Measurements from ENCODE around the gene PAPSS1.

DNA sequence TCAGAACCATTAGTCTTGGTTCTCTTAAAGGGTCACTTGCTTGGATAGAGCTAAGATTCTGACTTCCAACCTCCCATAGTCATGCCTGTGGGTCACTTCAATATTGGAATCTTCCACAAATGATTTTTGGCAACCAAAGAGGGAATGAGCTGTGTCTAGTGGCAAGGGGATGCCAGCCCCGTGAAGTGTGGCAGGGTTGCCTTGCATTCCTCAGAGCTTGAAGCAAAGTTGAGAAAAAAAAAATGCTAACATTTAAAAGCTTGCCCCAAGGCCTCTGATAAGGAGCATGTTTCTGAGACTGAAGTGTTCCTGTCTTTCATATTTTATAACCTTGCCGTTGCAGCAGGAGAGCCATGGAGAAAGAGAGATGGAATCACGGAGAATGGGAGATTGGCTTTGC, 120.2 kb downstream of the PAPSS1 start:
- TF ChIP-seq ZNF274 (IDR thresholded peaks at IDR 0.05; ENCODE audit: low read depth, low read length) = no peak
- no peak for TF ChIP-seq SUZ12 (IDR thresholded peaks at IDR 0.05; ENCODE audit: extremely low read depth, insufficient read depth, insufficient read length)
- no peak for TF ChIP-seq YY1 (IDR thresholded peaks at IDR 0.05; ENCODE audit: insufficient read depth, insufficient read length)
